Measurements from ENCODE around the gene SFTPB. TPM values are rescaled to one million over a fixed set of nuclear protein-coding genes. Genes with fewer than 3 reads are reported as not detected.
A peak's percentile ranks its signal among the peaks of the same experiment; 100 is the strongest.
"Not testable (repeated sequence)": the region's sequence is repeated elsewhere in the genome, so short reads cannot be mapped to it uniquely, and the experiment has no call there.

SFTPB gene
- total and polyA plus RNA-seq, 8 donors, result 0.14 to 4,040 (median 1.8) TPM; not detected in 1

DNA sequence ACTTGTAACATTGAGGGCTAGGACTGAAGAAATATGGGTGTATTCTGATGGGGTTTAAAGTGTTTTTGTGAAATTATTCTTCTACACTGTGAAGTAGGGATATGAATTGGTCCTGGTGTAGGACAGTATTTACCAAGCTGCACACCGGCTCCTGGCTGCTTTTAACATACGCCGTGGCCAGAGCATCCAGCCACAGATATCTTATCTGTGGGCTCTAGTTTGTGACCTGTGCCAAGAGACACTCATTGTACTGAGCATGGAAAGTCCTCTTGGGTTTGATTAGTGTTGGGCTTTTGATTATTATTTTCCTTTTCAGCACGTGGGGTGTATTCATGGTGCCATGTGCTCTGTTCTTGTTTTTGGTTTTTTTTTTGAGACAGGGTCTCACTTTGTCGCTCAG lies 44.0 kb downstream of the SFTPB start:
- Histone ChIP-seq H3K4me1 (peaks cover 0 to 20% (median 7%) of the 10 kb centered on the region in 4 donors), H3K27me3 (no peaks in the 10 kb centered on the region), H3K36me3 (peaks cover 65 to 100% (median 100%) of the 10 kb centered on the region in 4 donors), H3K9me3 (no peaks in the 10 kb centered on the region), H3K4me3 (no peak overlapping the region), H3K27ac (no peak overlapping the region)
- DNase-seq, result no peak
- WGBS, 5 donors, result 42 to 65% (median 52%) methylated on average over 5 of the region's 5 CpGs
- TF ChIP-seq CTCF (IDR thresholded peaks at IDR 0.05) (no peak), POLR2AphosphoS5 (IDR thresholded peaks at IDR 0.05) (no peak), EP300 (IDR thresholded peaks at IDR 0.05) (no peak), POLR2A (IDR thresholded peaks at IDR 0.05) (no peak)
- intact Hi-C loops (cut with DNase I; ENCODE audit: low total_unique reads), result no loop called here

DNA sequence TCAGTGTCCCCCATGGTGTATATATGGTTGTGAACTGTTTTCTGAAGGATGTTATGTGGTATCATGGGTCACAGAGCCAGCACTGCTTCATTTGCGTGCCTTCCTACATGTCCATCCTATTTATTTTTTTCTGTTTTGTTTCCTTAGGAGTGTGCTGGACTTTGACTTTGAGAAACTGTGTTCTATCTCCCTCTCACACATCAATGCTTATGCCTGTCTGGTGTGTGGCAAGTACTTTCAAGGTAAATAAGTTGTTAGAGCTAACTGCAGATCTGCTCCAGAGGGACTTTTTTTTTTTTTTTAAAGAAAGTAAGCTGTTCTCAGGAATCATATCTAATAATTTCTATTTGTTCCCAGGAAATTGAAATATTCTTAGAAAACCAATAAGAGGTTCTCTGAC lies 46.7 kb downstream of the SFTPB start:
- intact Hi-C loops (cut with DNase I; ENCODE audit: low total_unique reads), result no loop called here
- Histone ChIP-seq H3K36me3 (peaks cover 55 to 82% (median 78%) of the 10 kb centered on the region in 4 donors), H3K9me3 (no peaks in the 10 kb centered on the region), H3K27me3 (no peaks in the 10 kb centered on the region), H3K4me3 (no peak overlapping the region), H3K27ac (no peak overlapping the region), H3K4me1 (peaks cover 10 to 44% (median 25%) of the 10 kb centered on the region in 4 donors)
- no peak for DNase-seq
- TF ChIP-seq EP300 (IDR thresholded peaks at IDR 0.05) (no peak), POLR2A (IDR thresholded peaks at IDR 0.05) (no peak), POLR2AphosphoS5 (IDR thresholded peaks at IDR 0.05) (no peak), CTCF (IDR thresholded peaks at IDR 0.05) (no peak)
- WGBS, 5 donors, result 86 to 100% (median 94%) methylated on average over 1 of the region's 1 CpG

DNA sequence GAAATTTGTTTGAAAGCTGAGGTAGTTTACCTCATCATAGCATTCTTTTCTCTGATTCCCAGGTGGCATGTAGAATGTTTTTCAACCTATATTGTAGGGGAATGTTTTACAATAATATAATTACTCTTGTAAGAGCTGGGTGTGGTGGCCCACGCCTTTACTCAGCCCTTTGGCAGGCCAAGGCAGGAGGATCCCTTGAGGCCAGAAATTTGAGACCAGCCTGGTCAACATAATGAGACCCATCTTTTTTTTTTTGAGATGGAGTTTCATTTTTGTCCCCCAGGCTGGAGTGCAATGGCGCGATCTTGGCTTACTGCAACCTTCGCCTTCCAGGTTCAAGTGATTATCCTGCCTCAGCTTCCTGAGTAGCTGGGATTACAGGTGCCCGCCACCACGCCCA lies 48.4 kb downstream of the SFTPB start:
- Histone ChIP-seq H3K4me1 (peaks cover 10 to 50% (median 31%) of the 10 kb centered on the region in 4 donors), H3K27ac (no peak overlapping the region), H3K9me3 (no peaks in the 10 kb centered on the region), H3K4me3 (no peak overlapping the region), H3K27me3 (no peaks in the 10 kb centered on the region), H3K36me3 (peaks cover 38 to 65% (median 61%) of the 10 kb centered on the region in 4 donors)
- no peak for DNase-seq
- TF ChIP-seq POLR2AphosphoS5 (IDR thresholded peaks at IDR 0.05), result no peak
- no peak for TF ChIP-seq EP300 (IDR thresholded peaks at IDR 0.05)
- no peak for TF ChIP-seq CTCF (IDR thresholded peaks at IDR 0.05)
- TF ChIP-seq POLR2A (IDR thresholded peaks at IDR 0.05), result no peak
- intact Hi-C loops (cut with DNase I; ENCODE audit: low total_unique reads), result no loop called here
- WGBS, 5 donors, result 92 to 95% (median 94%) methylated on average over 6 of the region's 6 CpGs

GRCh38 chr2:85617723-85618122 lies 50.3 kb downstream of the SFTPB start:
- H3K9me3 ChIP-seq; H3K27ac ChIP-seq; intact Hi-C loops (cut with DNase I; ENCODE audit: low total_unique reads); DNase-seq; H3K27me3 ChIP-seq: not testable (repeated sequence)
- WGBS, 5 donors, result 81 to 91% (median 87%) methylated on average over 5 of the region's 5 CpGs
- Histone ChIP-seq H3K36me3 (peaks cover 24 to 46% (median 42%) of the 10 kb centered on the region in 4 donors), H3K4me1 (peaks cover 10 to 50% (median 32%) of the 10 kb centered on the region in 4 donors), H3K4me3 (peak overlapping the region in 2 of 4 donors; percentile 92 to 97)

- Histone ChIP-seq H3K27me3 (no peaks in the 10 kb centered on the region), H3K4me3 (peak overlapping the region; percentile 69 to 97 (median 89)), H3K4me1 (peaks cover 17 to 57% (median 51%) of the 10 kb centered on the region in 4 donors), H3K36me3 (peaks cover 4 to 22% (median 19%) of the 10 kb centered on the region in 4 donors), H3K27ac (peak overlapping the region in 4 of 5 donors; percentile 84 to 91 (median 90)), H3K9me3 (no peaks in the 10 kb centered on the region)
- DNase-seq, result no peak
- 85 to 94% (median 89%) methylated on average over 17 of the region's 17 CpGs for whole genome bisulfite sequencing, 5 donors
- intact Hi-C loops (cut with DNase I; ENCODE audit: low total_unique reads), result no loop called here
- TF ChIP-seq EP300 (IDR thresholded peaks at IDR 0.05), result no peak
- TF ChIP-seq POLR2A (IDR thresholded peaks at IDR 0.05), result no peak
- TF ChIP-seq CTCF (IDR thresholded peaks at IDR 0.05), result no peak
- TF ChIP-seq POLR2AphosphoS5 (IDR thresholded peaks at IDR 0.05), result no peak
These were observed 52.6 kb downstream of the SFTPB start for GRCh38 chr2:85615413-85615728.

DNA sequence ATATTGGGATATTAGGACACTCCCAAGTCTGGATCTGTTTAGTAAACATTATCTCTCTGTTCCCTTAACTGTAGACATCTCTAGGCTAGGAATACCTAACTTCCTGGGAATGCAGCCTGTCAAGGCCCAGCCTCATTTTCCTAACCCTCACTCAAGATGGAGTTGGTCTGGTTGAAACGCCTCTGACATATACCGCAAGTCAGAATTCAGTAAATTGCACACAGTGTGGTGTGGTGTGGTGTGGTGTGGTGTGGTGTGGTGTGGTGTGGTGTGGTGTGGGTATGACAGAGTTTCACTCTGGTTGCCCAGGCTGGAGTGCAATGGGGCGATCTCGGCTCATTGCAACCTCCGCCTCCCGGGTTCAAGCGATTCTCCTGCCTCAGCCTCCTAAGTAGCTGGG lies 53.2 kb downstream of the SFTPB start:
- H3K27me3 ChIP-seq; intact Hi-C loops (cut with DNase I; ENCODE audit: low total_unique reads); H3K4me3 ChIP-seq; DNase-seq; H3K9me3 ChIP-seq; H3K27ac ChIP-seq: not testable (repeated sequence)
- WGBS, 5 donors, result 87 to 95% (median 93%) methylated on average over 7 of the region's 7 CpGs
- Histone ChIP-seq H3K4me1 (peaks cover 23 to 60% (median 54%) of the 10 kb centered on the region in 4 donors), H3K36me3 (peaks cover 4 to 17% (median 13%) of the 10 kb centered on the region in 4 donors)
